22Rv1 (cell line): Measurements from ENCODE around the gene CMTM2.

Source experiments
- CTCF ChIP-seq: fragments of 450-650 bp; IDR thresholded peaks from 2 replicates; pipeline ENCODE4 v1.5.1; 2017; ENCODE audit warnings: mild to moderate bottlenecking
- ZFX ChIP-seq: fragments of 450-650 bp; IDR thresholded peaks from 2 replicates; pipeline ENCODE4 v1.6.1; 2017; ENCODE audit warnings: antibody characterized with exemption, borderline replicate concordance

DNA sequence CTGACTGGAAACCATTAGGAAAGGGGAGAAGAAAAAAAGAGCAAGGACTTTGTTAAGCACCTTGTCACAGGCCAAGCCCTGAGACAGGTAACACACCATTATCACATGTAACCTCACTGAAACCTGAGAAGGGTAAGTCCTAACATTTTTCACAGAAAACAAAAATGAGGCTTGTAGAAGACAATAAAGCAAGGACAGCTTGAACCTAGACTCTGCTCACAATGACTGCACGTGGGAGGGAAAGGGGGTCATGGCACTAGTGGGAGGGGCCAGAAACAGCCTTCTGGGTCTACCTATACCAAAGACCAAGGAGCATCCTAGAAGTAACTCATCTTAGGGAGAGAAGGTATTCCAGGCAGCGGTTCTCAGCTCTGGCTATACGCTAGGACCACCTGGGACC is 36.9 kb upstream of the CMTM2 start:
- TF ChIP-seq CTCF (no peak), ZFX (no peak)
